Stimulated activated CD8-positive, alpha-beta memory T cell treated with anti-CD3 and anti-CD28 coated beads, Interleukin-4, amount 100 ng/mL, for 1 hour (primary cell): ENCODE data around the gene TDRD10.
"Not testable (repeated sequence)": the region's sequence is repeated elsewhere in the genome, so short reads cannot be mapped to it uniquely, and the experiment has no call there.

Experiments used
- DNase-seq, 2 donors: peaks; one replicate each; pipeline ENCODE4 v3.0.0-alpha.2; 2020; ENCODE audit warnings: low read depth in 2 of 2, low spot score in 1 of 2

Gene TDRD10

DNA sequence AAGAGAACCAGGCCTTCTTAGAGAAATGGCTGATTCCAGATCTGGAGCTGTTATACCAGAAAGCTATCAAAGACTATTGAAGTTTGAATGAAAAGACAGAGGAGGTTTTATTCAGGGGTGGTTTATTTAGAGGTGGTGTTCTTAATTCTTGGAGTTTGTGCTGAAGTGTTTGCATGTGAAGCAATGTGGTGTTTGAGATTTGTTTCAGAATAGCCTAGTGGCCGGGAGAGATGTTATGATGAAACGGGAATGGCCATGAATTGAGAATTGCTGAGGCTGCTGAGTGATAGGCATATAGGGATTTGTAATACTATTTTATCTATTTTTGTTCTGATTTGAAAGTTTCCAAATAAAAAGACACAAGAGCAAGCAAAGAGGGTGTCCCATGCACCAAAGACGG lies 10.7 kb downstream of the TDRD10 start:
- DNase-seq, result no peak

GRCh38 chr1:154514066-154514553 lies 12.1 kb downstream of the TDRD10 start:
- DNase-seq, result no peak

DNA sequence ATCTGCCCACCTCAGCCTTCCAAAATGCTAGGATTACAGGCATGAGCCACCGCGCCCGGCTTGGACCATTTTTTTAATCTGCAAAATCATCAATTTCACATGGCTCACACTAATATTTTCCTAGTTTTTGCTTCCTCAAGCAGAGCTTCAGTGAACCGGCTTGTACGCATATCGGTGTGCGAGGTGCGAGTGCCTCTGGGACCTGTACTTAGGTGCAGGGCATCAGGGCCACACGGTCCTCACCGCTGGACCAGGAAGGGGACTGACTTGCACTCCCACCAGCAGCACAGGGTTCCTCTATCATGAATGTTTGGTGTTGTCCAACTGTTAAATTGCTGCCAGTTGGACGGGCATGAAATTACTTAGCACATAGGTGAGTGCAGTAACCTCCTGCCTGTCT lies 15.6 kb downstream of the TDRD10 start:
- no peak for DNase-seq

GRCh38 chr1:154519591-154519991 lies 17.6 kb downstream of the TDRD10 start:
- DNase-seq, result no peak

GRCh38 chr1:154520333-154520732 lies 18.3 kb downstream of the TDRD10 start:
- DNase-seq, result no peak

DNA sequence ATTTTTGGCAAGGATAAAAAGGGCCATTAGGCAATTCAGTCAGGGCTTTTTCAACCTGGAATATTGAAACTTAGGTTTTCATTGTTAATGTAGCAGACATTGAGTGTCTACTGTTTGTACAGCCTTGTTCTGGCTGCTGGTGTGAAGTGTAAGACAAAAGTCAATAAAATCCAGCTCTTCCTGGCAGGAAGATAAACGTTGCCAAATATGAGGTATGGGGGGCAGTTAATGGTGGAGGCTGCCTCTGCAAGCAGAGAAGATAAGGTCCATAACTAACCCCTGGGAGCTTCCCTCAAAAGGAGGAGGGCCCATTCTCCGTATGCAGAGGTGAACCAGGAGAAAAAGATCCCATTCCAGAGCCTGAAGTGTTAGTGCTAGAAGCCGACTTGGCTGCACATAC lies 19.7 kb downstream of the TDRD10 start:
- no peak for DNase-seq

- no peak for DNase-seq
Observed at GRCh38 chr1:154524881-154525280, 22.9 kb downstream of the TDRD10 start.

DNA sequence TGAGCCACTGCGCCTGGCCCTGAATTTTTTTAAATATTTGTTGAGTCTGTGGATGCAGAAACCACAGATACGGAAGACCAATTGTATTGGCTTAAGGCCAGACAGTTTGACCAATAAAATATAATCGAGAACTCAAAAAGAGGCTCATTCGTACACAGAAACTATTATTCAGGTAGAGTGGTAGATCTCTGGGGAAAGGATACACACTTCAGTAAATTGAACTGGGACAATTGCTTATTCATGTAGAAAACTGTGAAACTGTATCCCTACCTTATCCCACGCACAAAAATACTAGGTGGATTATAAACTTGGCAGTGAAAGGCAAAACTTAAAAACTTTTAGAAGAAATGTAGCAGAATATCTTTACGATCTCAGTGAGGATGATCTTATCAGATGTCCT lies 25.2 kb downstream of the TDRD10 start:
- DNase-seq, result no peak

DNA sequence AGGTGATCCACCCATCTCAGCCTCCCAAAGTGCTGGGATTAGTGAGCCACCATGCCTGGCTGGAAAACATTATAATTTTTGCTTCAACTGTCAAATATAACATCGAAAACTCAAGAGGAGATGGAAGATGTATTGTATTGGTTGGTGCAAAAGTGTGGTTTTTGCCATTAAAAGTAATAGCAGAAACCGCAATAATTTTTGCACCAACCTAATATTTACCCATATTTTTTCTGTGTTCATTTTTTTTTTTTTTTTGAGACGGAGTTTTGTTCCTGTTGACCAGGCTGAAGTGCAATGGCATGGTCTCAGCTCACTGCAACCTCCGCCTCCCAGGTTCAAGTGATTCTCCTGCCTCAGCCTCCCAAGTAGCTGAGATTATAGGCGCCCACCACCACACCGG lies 27.3 kb downstream of the TDRD10 start:
- no peak for DNase-seq

DNA sequence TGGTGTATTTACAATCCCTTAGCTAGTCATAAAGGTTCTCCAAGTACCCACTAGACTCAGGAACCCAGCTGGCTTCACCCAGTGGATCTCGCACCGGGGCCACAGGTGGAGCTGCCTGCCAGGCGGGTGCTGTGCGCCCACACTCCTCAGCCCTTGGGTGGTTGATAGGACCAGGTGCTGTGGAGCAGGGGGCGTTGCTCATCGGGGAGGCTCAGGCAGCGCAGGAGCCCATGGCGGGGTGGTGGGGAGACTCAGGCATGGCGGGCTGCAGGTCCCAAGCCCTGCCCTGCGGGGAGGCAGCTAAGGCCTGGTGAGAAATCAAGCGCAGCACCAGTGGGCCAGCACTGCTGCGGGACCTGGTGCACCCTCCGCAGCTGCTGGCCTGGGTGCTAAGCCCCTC lies 29.9 kb downstream of the TDRD10 start:
- not testable (repeated sequence) for DNase-seq

- no peak for DNase-seq
Observed at GRCh38 chr1:154533952-154534844, 32.2 kb downstream of the TDRD10 start.

- DNase-seq, result no peak
Observed at GRCh38 chr1:154536570-154536969, 34.6 kb downstream of the TDRD10 start.

DNA sequence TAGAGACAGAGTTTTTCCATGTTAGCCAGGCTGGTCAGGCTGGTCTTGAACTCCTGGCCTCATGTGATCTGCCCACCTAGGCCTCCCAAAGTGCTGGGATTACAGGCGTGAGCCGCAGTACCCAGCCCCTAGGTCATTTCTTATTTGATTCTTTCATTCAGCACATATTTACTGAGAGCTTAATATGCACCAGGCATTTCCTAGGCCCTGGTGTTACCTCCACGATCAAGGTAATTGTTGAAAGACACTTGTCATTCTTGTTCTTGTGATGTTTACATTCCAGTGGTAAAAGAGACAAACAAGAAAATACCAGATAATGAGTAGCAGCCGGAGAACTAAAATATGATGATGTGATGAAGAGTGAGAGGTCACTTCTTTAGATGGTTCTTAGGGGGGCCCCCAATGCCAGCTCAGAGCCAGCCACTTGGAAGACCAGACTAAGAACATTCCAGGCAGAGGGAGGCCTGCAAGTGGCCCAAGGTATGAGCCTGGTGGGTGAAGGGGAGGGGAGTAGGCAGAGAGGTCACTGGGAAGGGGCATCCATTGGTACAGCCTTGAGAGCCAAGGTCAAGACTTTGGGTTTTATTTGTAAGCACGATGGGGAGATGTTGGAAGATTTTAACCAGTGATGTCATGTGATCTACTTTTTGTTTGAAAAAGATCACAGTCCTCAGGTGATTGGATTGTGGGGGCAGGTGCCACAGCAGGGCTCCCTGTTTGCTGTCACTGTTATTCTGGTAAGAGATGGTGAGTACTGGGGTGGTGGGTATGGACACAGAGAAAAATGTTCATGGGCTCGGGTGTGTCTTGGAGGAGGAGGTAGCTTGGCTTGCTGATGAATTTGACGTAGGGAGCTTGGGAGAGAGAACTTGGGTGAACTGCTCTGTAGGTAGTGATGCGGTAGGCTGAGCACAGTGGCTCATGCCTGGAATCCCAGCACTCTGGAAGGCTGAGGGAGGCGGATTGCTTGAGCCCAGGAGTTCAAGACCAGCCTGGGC lies 37.8 kb downstream of the TDRD10 start:
- no peak for DNase-seq

DNA sequence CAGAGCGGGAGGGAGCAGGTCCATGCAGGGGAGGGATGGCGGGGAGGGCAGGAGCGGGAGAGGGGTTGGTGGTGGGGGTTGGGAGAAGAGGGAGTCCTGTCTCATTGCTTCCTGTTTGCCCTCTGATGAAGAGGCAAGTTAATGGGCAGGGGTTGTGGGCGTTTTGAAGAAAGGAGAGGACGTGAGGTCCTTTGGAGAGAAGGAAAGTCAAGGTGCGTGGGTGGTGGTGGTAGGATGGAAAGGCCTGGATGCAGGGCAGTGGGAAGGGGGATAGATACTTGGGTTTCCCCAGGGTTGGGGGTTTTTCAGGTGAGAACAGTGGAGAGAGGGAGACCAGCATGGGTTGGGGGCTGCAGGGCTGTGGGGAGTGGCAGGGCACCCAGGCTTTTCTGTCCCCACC lies 39.2 kb downstream of the TDRD10 start:
- no peak for DNase-seq

DNA sequence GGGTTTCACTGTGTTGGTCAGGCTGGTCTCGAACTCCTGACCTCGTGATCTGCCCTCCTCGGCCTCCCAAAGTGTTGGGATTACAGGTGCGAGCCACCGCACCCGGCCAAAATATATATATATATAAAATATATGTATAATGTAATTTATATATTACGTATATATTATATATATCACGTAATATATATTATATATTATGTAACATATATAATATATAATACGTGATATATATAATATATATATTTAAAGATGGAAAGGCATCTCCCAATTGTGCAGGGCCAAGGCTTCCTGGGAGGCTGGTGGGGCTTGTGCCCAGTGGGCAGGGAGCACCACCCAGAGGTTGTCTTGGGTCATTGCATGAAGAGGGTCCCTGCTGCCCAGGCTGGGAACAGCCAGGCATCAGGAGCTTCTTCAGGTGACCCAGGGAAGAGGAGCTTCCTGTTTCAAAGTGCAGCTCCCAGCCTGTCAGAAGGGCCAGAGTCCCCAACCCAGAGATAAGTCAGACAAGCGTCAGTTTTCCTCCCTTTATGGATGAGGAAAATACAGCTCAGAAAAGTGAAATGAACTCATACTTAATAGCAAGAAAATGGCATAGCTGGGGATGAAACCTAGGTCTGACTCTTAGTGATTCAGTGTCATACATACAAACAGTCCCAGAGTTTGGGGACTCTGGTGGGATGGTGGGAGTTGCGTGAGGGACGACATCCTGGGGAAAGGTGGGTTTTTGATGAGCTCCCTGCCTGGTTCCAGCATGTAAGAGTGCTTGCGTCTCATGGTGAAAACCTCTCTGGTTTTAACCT lies 44.4 kb downstream of the TDRD10 start:
- no peak for DNase-seq

- DNase-seq, result no peak
Observed at GRCh38 chr1:154547105-154547732, 45.2 kb downstream of the TDRD10 start.

DNA sequence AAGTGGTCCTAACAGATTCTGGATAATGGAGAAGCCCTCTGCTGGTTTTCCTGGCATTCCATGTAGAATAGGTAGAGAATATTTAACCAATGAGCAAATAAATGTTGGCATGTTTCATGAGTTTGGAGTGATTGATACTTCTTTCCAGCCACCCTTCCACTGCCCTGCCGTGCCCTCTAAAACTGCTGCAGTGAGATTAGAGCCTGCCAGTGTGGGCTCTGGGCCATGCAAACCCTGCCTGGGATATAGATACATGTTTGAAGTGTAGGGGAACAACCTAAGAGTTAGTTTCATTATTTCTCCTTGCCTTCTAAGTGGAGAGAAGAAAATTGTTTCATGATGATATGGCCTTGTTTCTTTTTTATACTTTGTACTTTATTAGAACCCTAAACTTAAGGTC lies 46.0 kb downstream of the TDRD10 start:
- DNase-seq, result no peak

DNA sequence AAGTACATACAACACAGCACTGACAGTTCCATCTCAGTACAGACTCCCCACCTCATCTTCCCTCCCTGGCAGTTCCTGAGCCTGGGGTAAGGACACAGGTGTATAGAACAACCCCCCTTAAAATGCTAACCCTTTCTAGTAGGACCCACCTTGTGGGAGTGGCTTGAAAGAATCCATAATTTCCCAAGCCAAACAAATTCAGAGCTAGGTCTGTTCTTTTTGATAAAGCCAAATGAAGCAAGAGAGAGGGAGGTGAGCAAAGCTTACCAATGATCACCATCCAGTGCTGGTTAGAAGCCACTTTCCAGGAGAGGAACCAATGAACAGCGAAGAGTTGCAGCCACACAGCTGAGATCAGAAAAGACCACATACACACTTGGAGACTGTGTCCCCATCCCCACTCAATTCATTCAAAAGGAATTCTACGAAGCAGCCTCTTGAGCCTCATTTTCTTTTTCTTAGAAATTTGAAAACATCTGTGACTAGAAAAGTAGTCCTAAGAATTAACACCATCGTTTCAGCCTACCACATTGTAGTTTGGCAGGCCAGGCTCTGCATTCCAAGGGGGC lies 47.3 kb downstream of the TDRD10 start:
- no peak for DNase-seq

DNA sequence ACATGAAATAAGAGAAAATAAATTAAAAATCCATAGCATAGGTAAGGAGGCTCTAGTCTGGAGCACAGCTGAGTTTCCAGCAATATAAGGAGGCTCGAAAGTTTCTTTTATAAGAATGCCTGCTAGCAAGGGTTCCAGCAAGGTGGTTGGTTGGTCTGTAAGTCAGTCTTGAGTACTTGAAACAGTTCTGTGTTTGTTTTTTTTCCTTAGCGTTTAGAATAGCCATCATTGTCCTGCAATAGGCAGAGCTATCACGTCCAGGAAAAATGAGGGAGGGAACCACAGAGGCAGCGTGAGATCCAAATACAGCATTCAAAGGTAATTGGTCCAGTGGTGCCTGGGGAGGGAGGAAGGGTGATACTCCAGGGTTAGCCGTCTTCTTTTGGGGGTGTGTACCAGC lies 48.1 kb downstream of the TDRD10 start:
- DNase-seq, result no peak

DNA sequence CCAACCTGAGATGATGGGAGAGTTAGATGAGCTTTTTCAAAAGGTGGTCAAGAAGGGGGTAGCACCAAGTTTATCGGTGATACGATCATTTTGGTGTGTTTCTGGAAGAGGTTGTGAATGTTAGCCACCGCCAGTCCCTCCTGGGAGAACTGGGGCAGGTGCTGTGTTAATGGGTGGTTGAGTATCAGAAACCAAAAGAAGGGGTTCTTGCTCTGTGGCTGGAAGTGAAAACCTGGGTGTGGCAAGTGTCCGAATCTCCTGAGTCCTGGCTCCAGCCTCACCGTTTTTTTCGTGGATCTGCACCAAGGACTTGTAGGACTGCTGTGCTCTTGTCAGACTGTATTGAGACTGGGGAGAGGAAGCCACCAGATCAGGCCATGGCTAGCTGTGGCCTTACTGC lies 48.6 kb downstream of the TDRD10 start:
- DNase-seq, result no peak
